H1 (cell line): ENCODE results near the gene LPP. TPM values are rescaled to one million over a fixed set of nuclear protein-coding genes. Genes with fewer than 3 reads are reported as not detected.

Experiments
- CTCF ChIA-PET: fragments of 300-600 bp; sonication (Branson Sonifier 250); formaldehyde crosslinking; loops from one replicate; lab custom pipeline; 2021; ENCODE audit not compliant: partially characterized antibody; lab: Charles Lee
- POLR2A ChIA-PET: fragments of 300-600 bp; sonication (Branson Sonifier 250); formaldehyde crosslinking; loops from one replicate; lab custom pipeline; 2021; ENCODE audit warnings: inconsistent platforms; ENCODE audit not compliant: partially characterized antibody; lab: Charles Lee
- DNase-seq, 2 experiments: peaks; one replicate each; pipeline versions ENCODE4 v3.0.0 to v3.0.0-alpha.2; 2010 to 2022; ENCODE audit warnings: low spot score in 2 of 2, low read depth in 1 of 2, mixed read lengths in 1 of 2
- FAIRE-seq: peaks from 2 replicates; lab custom pipeline; 2011; peaks lifted over from hg19 to GRCh38; lab: Jason Lieb, UNC
- H2AFZ ChIP-seq: 2 replicates; pipeline ENCODE4 v1.8.1; 2012; ENCODE audit warnings: low read length, inconsistent platforms
- H2AK5ac ChIP-seq: 2 replicates; pipeline ENCODE4 v1.6.1; 2013; ENCODE audit warnings: low read depth, low read length
- H2BK120ac ChIP-seq: replicated peaks from 2 replicates; pipeline ENCODE3; 2013; ENCODE audit warnings: low read depth, low read length, inconsistent platforms
- H2BK12ac ChIP-seq: 2 replicates; pipeline ENCODE4 v1.6.1; 2013; ENCODE audit warnings: low read depth, low read length
- H2BK15ac ChIP-seq: 2 replicates; pipeline ENCODE4 v1.6.1; 2013; ENCODE audit warnings: low read length
- H2BK20ac ChIP-seq: 2 replicates; pipeline ENCODE4 v1.6.1; 2013; ENCODE audit warnings: low read length
- H2BK5ac ChIP-seq: 2 replicates; pipeline ENCODE4 v1.6.1; 2013; ENCODE audit warnings: low read depth, low read length
- H3K14ac ChIP-seq: 2 replicates; pipeline ENCODE4 v1.6.1; 2013; ENCODE audit warnings: inconsistent platforms; ENCODE audit not compliant: insufficient read length
- H3K18ac ChIP-seq: 2 replicates; pipeline ENCODE4 v1.6.1; 2013; ENCODE audit warnings: low read length; ENCODE audit errors: extremely low read depth
- H3K23ac ChIP-seq: 2 replicates; pipeline ENCODE4 v1.6.1; 2013; ENCODE audit warnings: inconsistent platforms; ENCODE audit not compliant: insufficient read length
- H3K23me2 ChIP-seq: 2 replicates; pipeline ENCODE4 v1.6.1; 2013; ENCODE audit warnings: low read depth, low read length
- H3K27ac ChIP-seq: 2 replicates; pipeline ENCODE4 v1.6.1; 2011; ENCODE audit warnings: low read depth, low read length, inconsistent platforms
- H3K27me3 ChIP-seq, 4 experiments: replicated peaks in 1 of 4; 1 replicate in 1 of 4; 2 replicates in 3 of 4; pipeline versions ENCODE4 v1.6.1 to v1.8.1; 2011 to 2013; ENCODE audit warnings: low read length in 3 of 4, mild to moderate bottlenecking in 3 of 4, inconsistent platforms in 2 of 4, mixed read lengths in 2 of 4, moderate library complexity in 1 of 4; ENCODE audit not compliant: control insufficient read depth in 3 of 4, insufficient read depth in 3 of 4; ENCODE audit errors: extremely low read depth in 1 of 4
- H3K36me3 ChIP-seq, 4 experiments: 2 replicates each; pipeline versions ENCODE4 v1.6.1 to v1.8.1; 2011 to 2013; ENCODE audit warnings: mild to moderate bottlenecking in 4 of 4, low read length in 3 of 4, moderate library complexity in 2 of 4, control low read depth in 1 of 4, inconsistent platforms in 1 of 4; ENCODE audit not compliant: insufficient read depth in 4 of 4, control insufficient read depth in 2 of 4
- H3K4ac ChIP-seq: replicated peaks from 2 replicates; pipeline ENCODE3; 2013; ENCODE audit warnings: low read length, low read depth, mixed read lengths, inconsistent platforms; ENCODE audit not compliant: insufficient read length
- H3K4me1 ChIP-seq, 4 experiments: replicated peaks in 1 of 4; 1 replicate in 1 of 4; 2 replicates in 3 of 4; pipeline versions ENCODE4 v1.6.1 to v1.8.1; 2011 to 2013; ENCODE audit warnings: low read length in 3 of 4, inconsistent platforms in 2 of 4, mixed read lengths in 1 of 4; ENCODE audit not compliant: insufficient read depth in 4 of 4, control insufficient read depth in 3 of 4
- H3K4me2 ChIP-seq, 2 experiments: 2 replicates each; pipeline versions ENCODE4 v1.6.1 to v1.8.1; 2011 to 2013; ENCODE audit warnings: low read depth in 2 of 2, low read length in 2 of 2, control low read depth in 1 of 2, inconsistent platforms in 1 of 2, mild to moderate bottlenecking in 1 of 2; ENCODE audit not compliant: insufficient read depth in 1 of 2
- H3K4me3 ChIP-seq, 4 experiments: fragments of 200-600, 300-600 bp in 1 of 4; sonication (generic), shearing (Covaris generic), sonication (Bioruptor Twin) in 1 of 4; 2 replicates each; pipeline versions ENCODE4 v1.5.1 to v1.8.1; 2011 to 2016; ENCODE audit warnings: low read length in 4 of 4, low read depth in 3 of 4, control low read depth in 2 of 4, inconsistent platforms in 2 of 4, mild to moderate bottlenecking in 2 of 4, mixed read lengths in 1 of 4, moderate library complexity in 1 of 4; ENCODE audit not compliant: insufficient read depth in 2 of 4; ENCODE audit errors: extremely low read depth in 1 of 4
- H3K56ac ChIP-seq: replicated peaks from 2 replicates; pipeline ENCODE3; 2013; ENCODE audit warnings: low read depth, mild to moderate bottlenecking, mixed read lengths, low read length, inconsistent platforms; ENCODE audit not compliant: insufficient read length
- H3K79me1 ChIP-seq: 2 replicates; pipeline ENCODE4 v1.6.1; 2013; ENCODE audit warnings: low read depth, low read length, control low read depth
- H3K79me2 ChIP-seq, 2 experiments: 2 replicates each; pipeline versions ENCODE4 v1.6.1 to v1.8.1; 2012 to 2013; ENCODE audit warnings: low read length in 2 of 2, mild to moderate bottlenecking in 2 of 2, inconsistent platforms in 1 of 2; ENCODE audit not compliant: insufficient read depth in 2 of 2, control insufficient read depth in 1 of 2
- H3K9ac ChIP-seq, 4 experiments: replicated peaks in 1 of 4; 1 replicate in 1 of 4; 2 replicates in 3 of 4; pipeline versions ENCODE4 v1.6.1 to v1.8.1; 2011 to 2013; ENCODE audit warnings: low read depth in 3 of 4, low read length in 3 of 4, control low read depth in 2 of 4, mild to moderate bottlenecking in 2 of 4, moderate library complexity in 2 of 4, inconsistent platforms in 1 of 4; ENCODE audit errors: extremely low read depth in 1 of 4
- H3K9me3 ChIP-seq, 2 experiments: 2 replicates each; pipeline versions ENCODE4 v1.6.1 to v1.8.1; 2012 to 2013; ENCODE audit warnings: mild to moderate bottlenecking in 2 of 2, moderate library complexity in 2 of 2, control low read depth in 1 of 2, inconsistent platforms in 1 of 2, low read depth in 1 of 2, low read length in 1 of 2, mixed read lengths in 1 of 2; ENCODE audit not compliant: insufficient read depth in 2 of 2
- H4K20me1 ChIP-seq, 2 experiments: replicated peaks in 1 of 2; 2 replicates each; pipeline versions ENCODE3 to v1.8.1; 2011 to 2013; ENCODE audit warnings: inconsistent platforms in 2 of 2, low read length in 2 of 2, mild to moderate bottlenecking in 1 of 2; ENCODE audit not compliant: insufficient read depth in 2 of 2, control insufficient read depth in 1 of 2
- H4K5ac ChIP-seq: 2 replicates; pipeline ENCODE4 v1.6.1; 2013; ENCODE audit warnings: low read length, low read depth, mixed read lengths, inconsistent platforms; ENCODE audit not compliant: insufficient read length
- H4K8ac ChIP-seq: 2 replicates; pipeline ENCODE4 v1.8.0; 2013; ENCODE audit warnings: mild to moderate bottlenecking, moderate library complexity, low read length, inconsistent platforms; ENCODE audit not compliant: insufficient read depth; ENCODE audit errors: extremely low read depth
- H4K91ac ChIP-seq: replicated peaks from 2 replicates; pipeline ENCODE3; 2013; ENCODE audit warnings: low read length, mixed read lengths, inconsistent platforms; ENCODE audit not compliant: insufficient read length
- BACH1 ChIP-seq: IDR thresholded peaks from 2 replicates; pipeline ENCODE4 v1.6.1; 2012; ENCODE audit warnings: low read length, improper control_type of control experiment
- EP300 ChIP-seq, 2 experiments: IDR thresholded peaks; 1 replicate in 1 of 2; 2 replicates in 1 of 2; pipeline ENCODE4 v1.6.1; 2011 to 2012; ENCODE audit warnings: low read depth in 2 of 2, low read length in 2 of 2, mild to moderate bottlenecking in 2 of 2, borderline replicate concordance in 1 of 2, inconsistent platforms in 1 of 2, moderate library complexity in 1 of 2
- GABPA ChIP-seq: IDR thresholded peaks from 2 replicates; pipeline ENCODE4 v1.6.1; 2011; ENCODE audit warnings: mild to moderate bottlenecking, low read length, moderate library complexity, borderline replicate concordance; ENCODE audit not compliant: insufficient read depth
- HDAC2 ChIP-seq, 2 experiments: fragments of 300-600 bp in 1 of 2; sonication (generic) in 1 of 2; IDR thresholded peaks; 2 replicates each; pipeline ENCODE4 v1.6.1; 2011 to 2012; ENCODE audit warnings: low read depth in 2 of 2, low read length in 2 of 2, mild to moderate bottlenecking in 2 of 2, moderate library complexity in 2 of 2, borderline replicate concordance in 1 of 2, inconsistent platforms in 1 of 2
- KDM1A ChIP-seq: fragments of 200-600, 300-600 bp; sonication (generic); IDR thresholded peaks from 2 replicates; pipeline ENCODE4 v1.7.1; 2016; ENCODE audit warnings: mild to moderate bottlenecking, low read length, borderline replicate concordance
- POU5F1 ChIP-seq: IDR thresholded peaks from 2 replicates; pipeline ENCODE4 v1.6.1; 2011; ENCODE audit warnings: low read depth, mild to moderate bottlenecking, low read length, moderate library complexity
- RBBP5 ChIP-seq: IDR thresholded peaks from 2 replicates; pipeline ENCODE4 v1.7.1; 2012; ENCODE audit warnings: low read depth, mild to moderate bottlenecking, inconsistent platforms, low read length, moderate library complexity, borderline replicate concordance
- SAP30 ChIP-seq: fragments of 300-600 bp; sonication (generic); IDR thresholded peaks from 2 replicates; pipeline ENCODE4 v1.7.1; 2012; ENCODE audit warnings: low read length, moderate library complexity, mild to moderate bottlenecking, inconsistent platforms; ENCODE audit not compliant: insufficient read depth, insufficient replicate concordance
- SIRT6 ChIP-seq: IDR thresholded peaks from one replicate; pipeline ENCODE4 v1.7.1; 2012; ENCODE audit warnings: low read length, inconsistent platforms
- SRF ChIP-seq: IDR thresholded peaks from 2 replicates; pipeline ENCODE4 v1.6.1; 2011; ENCODE audit warnings: mild to moderate bottlenecking, low read depth, low read length, moderate library complexity
- TAF1 ChIP-seq: IDR thresholded peaks from 2 replicates; pipeline ENCODE4 v1.6.1; 2011; ENCODE audit warnings: mild to moderate bottlenecking, low read depth, low read length
- ZNF274 ChIP-seq: IDR thresholded peaks from 2 replicates; pipeline ENCODE4 v1.7.0; 2012; ENCODE audit warnings: low read length, borderline replicate concordance; ENCODE audit errors: extremely low read depth
- WGBS, 2 experiments: shearing (Covaris generic) in 1 of 2; methylation state at CpG; one replicate each; pipeline versions ENCODE4 v1.1.6 to v1.1.7; 2013 to 2015; ENCODE audit warnings: low lambda C conversion rate in 2 of 2, mixed read lengths in 2 of 2, inconsistent platforms in 1 of 2, low coverage in 1 of 2, missing lambda C conversion rate in 1 of 2; ENCODE audit not compliant: insufficient replicate concordance in 2 of 2, insufficient coverage in 1 of 2, insufficient read length in 1 of 2; ENCODE audit errors: extremely low coverage in 1 of 2, missing lambda C conversion rate in 1 of 2; 5-methylcytosine and 5-hydroxymethylcytosine counted together
- polyA plus RNA-seq, 7 experiments: library from polyadenylated mRNA; depleted of rRNA in 3 of 7; stranded (reverse) in 5 of 7; unstranded in 2 of 7; fragments of >200 nt in 5 of 7; fragments of 200-250 nt in 2 of 7; gene quantifications; 1 replicate in 5 of 7; 2 replicates in 1 of 7; 4 replicates in 1 of 7; pipeline versions ENCODE4 v1.2.1 to v1.2.3, GENCODE V29; 2011 to 2013; ENCODE audit warnings: missing spikeins in 2 of 7, mixed read lengths in 2 of 7
- total RNA-seq: library from RNA; stranded (reverse); fragmentation: NEBNext Ultra II Directional; extraction: Animal tissue kit (Norgen Biotek cat#: 25700); gene quantifications from 2 replicates; pipeline ENCODE4 v1.2.1, GENCODE V29; 2021

The LPP gene
- total and polyA plus RNA-seq, 2 of the 8 experiments (the other 6 are each of a cell fraction or from before 2014, with no cell fraction given) = 10.0 to 53.3 TPM

- ChIA-PET POLR2A (no interaction called here), CTCF (interaction anchor here (0.9 to 6.3 kb wide), 2 partner anchors 14 to 15 kb away, joined by 4 to 71 read pairs; no protein-coding TSS in a partner anchor)
- peak in 1 of 2 experiments; percentile 8 for DNase-seq
- H3K9ac ChIP-seq = no peak overlapping the region
- no peaks in the 10 kb centered on the region for H4K20me1 ChIP-seq
- no peak overlapping the region for H4K91ac ChIP-seq
- H3K18ac ChIP-seq = no peak overlapping the region
- 87% methylated on average over 5 of the region's 5 CpGs; no CpG with 5 or more reads in 1 of the 2 experiments for WGBS, 2 experiments
- no peak overlapping the region for H2AFZ ChIP-seq
- H3K4me1 ChIP-seq = peaks cover 0 to 4% (median 0%) of the 10 kb centered on the region in 4 experiments; a peak in 3 of 7 replicates
- no peak overlapping the region for H4K8ac ChIP-seq
- no peak overlapping the region for H4K5ac ChIP-seq
- H3K23ac ChIP-seq = no peak overlapping the region
- no peak overlapping the region for H3K27ac ChIP-seq
- no peaks in the 10 kb centered on the region for H3K9me3 ChIP-seq
- no peaks in the 10 kb centered on the region for H3K36me3 ChIP-seq
- H3K56ac ChIP-seq = no peak overlapping the region
- no peak overlapping the region for H3K4me3 ChIP-seq
- no peak overlapping the region for H2BK20ac ChIP-seq
- H3K79me2 ChIP-seq = no peaks in the 10 kb centered on the region
- H3K4ac ChIP-seq = no peak overlapping the region
- no peak overlapping the region for H2BK15ac ChIP-seq
- no peak overlapping the region for H2BK5ac ChIP-seq
- H2BK12ac ChIP-seq = no peak overlapping the region
- H3K14ac ChIP-seq = no peak overlapping the region
- no peaks in the 10 kb centered on the region for H3K23me2 ChIP-seq
- no peak overlapping the region for H2BK120ac ChIP-seq
- FAIRE-seq = no peak
- no peak overlapping the region for H2AK5ac ChIP-seq
- H3K4me2 ChIP-seq = no peak overlapping the region
- no peaks in the 10 kb centered on the region for H3K79me1 ChIP-seq
- H3K27me3 ChIP-seq = no peaks in the 10 kb centered on the region
- TF ChIP-seq SIRT6 (no peak), EP300 (IDR thresholded peaks at IDR 0.05; ENCODE audit: borderline replicate concordance in 1 of 2, low read depth in 2 of 2, low read length in 2 of 2) (no peak), KDM1A (no peak), ZNF274 (no peak), BACH1 (no peak), RBBP5 (no peak), SRF (no peak), POU5F1 (no peak), GABPA (no peak), TAF1 (no peak), HDAC2 (IDR thresholded peaks at IDR 0.05; ENCODE audit: borderline replicate concordance in 1 of 2, low read depth in 2 of 2, low read length in 2 of 2) (no peak), SAP30 (no peak)
Measured at GRCh38 chr3:188939814-188940572, 786.0 kb downstream of the LPP start.
